ENCODE data around the gene TRIM33. TPM values are rescaled to one million over a fixed set of nuclear protein-coding genes. Genes with fewer than 3 reads are reported as not detected.
A peak's percentile ranks its signal among the peaks of the same experiment; 100 is the strongest.

The TRIM33 gene
- total and polyA plus RNA-seq, 2 of the 13 experiments (the other 11 are each of a cell fraction or from before 2014, with no cell fraction given) = 35.5 to 42.2 TPM

DNA sequence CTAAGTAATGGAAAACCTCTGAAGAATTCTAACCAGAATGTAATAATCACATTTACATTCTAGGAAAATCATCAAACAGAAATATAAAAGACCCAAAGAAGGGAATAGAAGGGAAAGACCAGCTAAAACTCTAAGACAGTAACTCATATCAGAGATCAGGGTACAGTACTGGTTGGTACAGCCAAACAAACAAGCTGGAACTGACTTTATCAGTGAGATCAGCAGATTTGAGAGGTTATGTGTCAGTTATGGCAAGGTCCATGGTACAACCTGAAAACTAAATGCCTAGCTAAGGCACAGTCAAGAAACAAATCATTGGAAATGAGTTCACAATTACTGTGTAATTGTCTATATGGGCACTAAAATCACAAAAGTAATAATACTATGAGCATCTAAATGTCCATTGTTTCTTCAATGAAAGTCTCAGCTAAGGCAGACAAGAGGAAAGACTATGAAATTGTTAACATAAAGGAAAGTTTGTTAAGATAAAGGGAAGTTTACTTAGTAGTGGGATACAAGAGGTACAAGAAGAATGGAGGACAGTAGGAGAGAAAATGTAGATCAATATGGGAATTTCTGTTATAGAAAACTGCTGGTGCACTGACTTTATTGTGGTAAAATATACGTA, 75.8 kb downstream of the TRIM33 start (continued):
- TF ChIP-seq, protein P1, sequence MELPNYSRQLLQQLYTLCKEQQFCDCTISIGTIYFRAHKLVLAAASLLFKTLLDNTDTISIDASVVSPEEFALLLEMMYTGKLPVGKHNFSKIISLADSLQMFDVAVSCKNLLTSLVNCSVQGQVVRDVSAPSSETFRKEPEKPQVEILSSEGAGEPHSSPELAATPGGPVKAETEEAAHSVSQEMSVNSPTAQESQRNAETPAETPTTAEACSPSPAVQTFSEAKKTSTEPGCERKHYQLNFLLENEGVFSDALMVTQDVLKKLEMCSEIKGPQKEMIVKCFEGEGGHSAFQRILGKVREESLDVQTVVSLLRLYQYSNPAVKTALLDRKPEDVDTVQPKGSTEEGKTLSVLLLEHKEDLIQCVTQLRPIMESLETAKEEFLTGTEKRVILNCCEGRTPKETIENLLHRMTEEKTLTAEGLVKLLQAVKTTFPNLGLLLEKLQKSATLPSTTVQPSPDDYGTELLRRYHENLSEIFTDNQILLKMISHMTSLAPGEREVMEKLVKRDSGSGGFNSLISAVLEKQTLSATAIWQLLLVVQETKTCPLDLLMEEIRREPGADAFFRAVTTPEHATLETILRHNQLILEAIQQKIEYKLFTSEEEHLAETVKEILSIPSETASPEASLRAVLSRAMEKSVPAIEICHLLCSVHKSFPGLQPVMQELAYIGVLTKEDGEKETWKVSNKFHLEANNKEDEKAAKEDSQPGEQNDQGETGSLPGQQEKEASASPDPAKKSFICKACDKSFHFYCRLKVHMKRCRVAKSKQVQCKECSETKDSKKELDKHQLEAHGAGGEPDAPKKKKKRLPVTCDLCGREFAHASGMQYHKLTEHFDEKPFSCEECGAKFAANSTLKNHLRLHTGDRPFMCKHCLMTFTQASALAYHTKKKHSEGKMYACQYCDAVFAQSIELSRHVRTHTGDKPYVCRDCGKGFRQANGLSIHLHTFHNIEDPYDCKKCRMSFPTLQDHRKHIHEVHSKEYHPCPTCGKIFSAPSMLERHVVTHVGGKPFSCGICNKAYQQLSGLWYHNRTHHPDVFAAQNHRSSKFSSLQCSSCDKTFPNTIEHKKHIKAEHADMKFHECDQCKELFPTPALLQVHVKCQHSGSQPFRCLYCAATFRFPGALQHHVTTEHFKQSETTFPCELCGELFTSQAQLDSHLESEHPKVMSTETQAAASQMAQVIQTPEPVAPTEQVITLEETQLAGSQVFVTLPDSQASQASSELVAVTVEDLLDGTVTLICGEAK (IDR thresholded peaks at IDR 0.05) = no peak
- TF ChIP-seq, protein P1 (CRISPR knock-in tag; IDR thresholded peaks at IDR 0.05) = no peak
- TF ChIP-seq, protein P2, sequence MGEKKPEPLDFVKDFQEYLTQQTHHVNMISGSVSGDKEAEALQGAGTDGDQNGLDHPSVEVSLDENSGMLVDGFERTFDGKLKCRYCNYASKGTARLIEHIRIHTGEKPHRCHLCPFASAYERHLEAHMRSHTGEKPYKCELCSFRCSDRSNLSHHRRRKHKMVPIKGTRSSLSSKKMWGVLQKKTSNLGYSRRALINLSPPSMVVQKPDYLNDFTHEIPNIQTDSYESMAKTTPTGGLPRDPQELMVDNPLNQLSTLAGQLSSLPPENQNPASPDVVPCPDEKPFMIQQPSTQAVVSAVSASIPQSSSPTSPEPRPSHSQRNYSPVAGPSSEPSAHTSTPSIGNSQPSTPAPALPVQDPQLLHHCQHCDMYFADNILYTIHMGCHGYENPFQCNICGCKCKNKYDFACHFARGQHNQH (CRISPR knock-in tag; IDR thresholded peaks at IDR 0.05) = 0 out of 2 replicates have a peak, but pooled peaks have one; percentile 45
- TF ChIP-seq GATAD2A (CRISPR knock-in tag; IDR thresholded peaks at IDR 0.05) (peak; percentile 77), HHEX (CRISPR knock-in tag; IDR thresholded peaks at IDR 0.05) (no peak), KDM3A (CRISPR knock-in tag; IDR thresholded peaks at IDR 0.05; ENCODE audit: low read depth) (no peak), IKZF4 (CRISPR knock-in tag; IDR thresholded peaks at IDR 0.05; ENCODE audit: borderline replicate concordance, low read depth, not compliant biosample characterization) (no peak), RXRA (CRISPR knock-in tag; IDR thresholded peaks at IDR 0.05) (no peak)
- TF ChIP-seq, protein P3, sequence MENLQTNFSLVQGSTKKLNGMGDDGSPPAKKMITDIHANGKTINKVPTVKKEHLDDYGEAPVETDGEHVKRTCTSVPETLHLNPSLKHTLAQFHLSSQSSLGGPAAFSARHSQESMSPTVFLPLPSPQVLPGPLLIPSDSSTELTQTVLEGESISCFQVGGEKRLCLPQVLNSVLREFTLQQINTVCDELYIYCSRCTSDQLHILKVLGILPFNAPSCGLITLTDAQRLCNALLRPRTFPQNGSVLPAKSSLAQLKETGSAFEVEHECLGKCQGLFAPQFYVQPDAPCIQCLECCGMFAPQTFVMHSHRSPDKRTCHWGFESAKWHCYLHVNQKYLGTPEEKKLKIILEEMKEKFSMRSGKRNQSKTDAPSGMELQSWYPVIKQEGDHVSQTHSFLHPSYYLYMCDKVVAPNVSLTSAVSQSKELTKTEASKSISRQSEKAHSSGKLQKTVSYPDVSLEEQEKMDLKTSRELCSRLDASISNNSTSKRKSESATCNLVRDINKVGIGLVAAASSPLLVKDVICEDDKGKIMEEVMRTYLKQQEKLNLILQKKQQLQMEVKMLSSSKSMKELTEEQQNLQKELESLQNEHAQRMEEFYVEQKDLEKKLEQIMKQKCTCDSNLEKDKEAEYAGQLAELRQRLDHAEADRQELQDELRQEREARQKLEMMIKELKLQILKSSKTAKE (CRISPR knock-in tag; IDR thresholded peaks at IDR 0.05; ENCODE audit: borderline replicate concordance) = no peak
- TF ChIP-seq, protein P4, sequence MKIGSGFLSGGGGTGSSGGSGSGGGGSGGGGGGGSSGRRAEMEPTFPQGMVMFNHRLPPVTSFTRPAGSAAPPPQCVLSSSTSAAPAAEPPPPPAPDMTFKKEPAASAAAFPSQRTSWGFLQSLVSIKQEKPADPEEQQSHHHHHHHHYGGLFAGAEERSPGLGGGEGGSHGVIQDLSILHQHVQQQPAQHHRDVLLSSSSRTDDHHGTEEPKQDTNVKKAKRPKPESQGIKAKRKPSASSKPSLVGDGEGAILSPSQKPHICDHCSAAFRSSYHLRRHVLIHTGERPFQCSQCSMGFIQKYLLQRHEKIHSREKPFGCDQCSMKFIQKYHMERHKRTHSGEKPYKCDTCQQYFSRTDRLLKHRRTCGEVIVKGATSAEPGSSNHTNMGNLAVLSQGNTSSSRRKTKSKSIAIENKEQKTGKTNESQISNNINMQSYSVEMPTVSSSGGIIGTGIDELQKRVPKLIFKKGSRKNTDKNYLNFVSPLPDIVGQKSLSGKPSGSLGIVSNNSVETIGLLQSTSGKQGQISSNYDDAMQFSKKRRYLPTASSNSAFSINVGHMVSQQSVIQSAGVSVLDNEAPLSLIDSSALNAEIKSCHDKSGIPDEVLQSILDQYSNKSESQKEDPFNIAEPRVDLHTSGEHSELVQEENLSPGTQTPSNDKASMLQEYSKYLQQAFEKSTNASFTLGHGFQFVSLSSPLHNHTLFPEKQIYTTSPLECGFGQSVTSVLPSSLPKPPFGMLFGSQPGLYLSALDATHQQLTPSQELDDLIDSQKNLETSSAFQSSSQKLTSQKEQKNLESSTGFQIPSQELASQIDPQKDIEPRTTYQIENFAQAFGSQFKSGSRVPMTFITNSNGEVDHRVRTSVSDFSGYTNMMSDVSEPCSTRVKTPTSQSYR (CRISPR knock-in tag; IDR thresholded peaks at IDR 0.05; ENCODE audit: borderline replicate concordance) = no peak
- TF ChIP-seq, protein P5, sequence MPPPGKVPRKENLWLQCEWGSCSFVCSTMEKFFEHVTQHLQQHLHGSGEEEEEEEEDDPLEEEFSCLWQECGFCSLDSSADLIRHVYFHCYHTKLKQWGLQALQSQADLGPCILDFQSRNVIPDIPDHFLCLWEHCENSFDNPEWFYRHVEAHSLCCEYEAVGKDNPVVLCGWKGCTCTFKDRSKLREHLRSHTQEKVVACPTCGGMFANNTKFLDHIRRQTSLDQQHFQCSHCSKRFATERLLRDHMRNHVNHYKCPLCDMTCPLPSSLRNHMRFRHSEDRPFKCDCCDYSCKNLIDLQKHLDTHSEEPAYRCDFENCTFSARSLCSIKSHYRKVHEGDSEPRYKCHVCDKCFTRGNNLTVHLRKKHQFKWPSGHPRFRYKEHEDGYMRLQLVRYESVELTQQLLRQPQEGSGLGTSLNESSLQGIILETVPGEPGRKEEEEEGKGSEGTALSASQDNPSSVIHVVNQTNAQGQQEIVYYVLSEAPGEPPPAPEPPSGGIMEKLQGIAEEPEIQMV (CRISPR knock-in tag; IDR thresholded peaks at IDR 0.05; ENCODE audit: low read depth) = no peak
